HUDEP-2 (cell line): Measurements from ENCODE around the gene MAP4K4.
"Not testable (repeated sequence)": the region's sequence is repeated elsewhere in the genome, so short reads cannot be mapped to it uniquely, and the experiment has no call there.

Source experiments
- DNase-seq, 76 experiments: peaks; one replicate each; lab custom pipeline; 2025; ENCODE audit not compliant: unreplicated experiment in 76 of 76; lab: John Stamatoyannopoulos, UW

The MAP4K4 gene

DNA sequence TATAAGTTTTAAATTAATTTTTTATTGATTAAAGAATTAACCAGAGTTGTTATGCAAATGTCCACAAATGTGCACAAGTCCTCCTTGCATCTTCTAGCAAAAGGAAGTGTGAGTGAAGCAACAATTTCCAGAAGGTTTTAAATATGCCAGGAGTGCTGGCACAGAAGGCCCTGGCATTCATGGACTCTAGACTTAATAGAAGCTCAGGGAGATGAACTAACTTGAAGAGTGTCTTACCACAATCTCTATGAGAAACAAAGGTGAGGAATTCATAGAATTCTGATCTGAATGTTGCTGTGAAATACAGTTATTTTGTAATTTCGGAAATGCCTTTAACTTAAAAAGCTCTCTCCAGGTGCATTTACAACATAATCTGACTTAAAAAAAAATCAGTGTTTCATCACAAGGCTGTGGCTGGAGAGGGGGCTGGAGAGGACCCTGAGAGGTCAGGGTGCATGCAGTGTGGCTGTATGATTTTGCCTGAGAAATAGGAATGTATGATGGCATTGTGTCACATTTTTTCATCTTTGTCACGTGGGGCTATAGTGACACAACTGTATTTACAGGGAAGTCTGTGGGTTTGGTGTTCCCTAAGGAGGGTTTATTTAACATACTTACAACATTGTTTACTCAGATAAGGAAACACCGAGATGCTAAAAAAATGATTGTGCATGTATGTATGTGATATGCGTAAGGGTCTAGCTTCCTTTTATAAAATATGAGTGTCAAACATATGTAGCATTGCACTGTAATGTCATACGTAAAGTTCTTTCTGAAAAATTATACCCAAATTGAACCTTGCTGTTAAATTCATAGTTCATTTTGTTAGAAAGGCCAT lies 66.2 kb downstream of the MAP4K4 start:
- DNase-seq: no peak

DNA sequence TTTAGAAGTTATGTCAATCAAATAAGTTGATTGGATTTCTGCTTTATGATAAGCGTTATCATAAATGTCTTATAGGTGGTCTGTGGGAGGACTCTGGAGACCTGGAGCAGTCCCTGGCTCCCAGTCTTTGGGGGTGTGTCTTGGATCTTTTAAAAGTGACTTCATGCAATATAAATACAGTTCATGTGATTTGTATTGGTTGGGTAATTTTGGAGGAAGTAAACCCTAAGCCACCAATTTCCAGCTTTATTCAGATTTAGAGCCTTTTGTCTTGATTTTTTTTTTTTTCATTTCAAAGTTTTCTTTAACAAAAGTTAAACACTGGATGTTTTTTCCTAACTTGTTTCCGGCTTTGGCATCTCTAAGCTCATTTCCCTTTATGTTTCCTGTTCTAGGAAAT lies 68.8 kb downstream of the MAP4K4 start:
- no peak for DNase-seq

DNA sequence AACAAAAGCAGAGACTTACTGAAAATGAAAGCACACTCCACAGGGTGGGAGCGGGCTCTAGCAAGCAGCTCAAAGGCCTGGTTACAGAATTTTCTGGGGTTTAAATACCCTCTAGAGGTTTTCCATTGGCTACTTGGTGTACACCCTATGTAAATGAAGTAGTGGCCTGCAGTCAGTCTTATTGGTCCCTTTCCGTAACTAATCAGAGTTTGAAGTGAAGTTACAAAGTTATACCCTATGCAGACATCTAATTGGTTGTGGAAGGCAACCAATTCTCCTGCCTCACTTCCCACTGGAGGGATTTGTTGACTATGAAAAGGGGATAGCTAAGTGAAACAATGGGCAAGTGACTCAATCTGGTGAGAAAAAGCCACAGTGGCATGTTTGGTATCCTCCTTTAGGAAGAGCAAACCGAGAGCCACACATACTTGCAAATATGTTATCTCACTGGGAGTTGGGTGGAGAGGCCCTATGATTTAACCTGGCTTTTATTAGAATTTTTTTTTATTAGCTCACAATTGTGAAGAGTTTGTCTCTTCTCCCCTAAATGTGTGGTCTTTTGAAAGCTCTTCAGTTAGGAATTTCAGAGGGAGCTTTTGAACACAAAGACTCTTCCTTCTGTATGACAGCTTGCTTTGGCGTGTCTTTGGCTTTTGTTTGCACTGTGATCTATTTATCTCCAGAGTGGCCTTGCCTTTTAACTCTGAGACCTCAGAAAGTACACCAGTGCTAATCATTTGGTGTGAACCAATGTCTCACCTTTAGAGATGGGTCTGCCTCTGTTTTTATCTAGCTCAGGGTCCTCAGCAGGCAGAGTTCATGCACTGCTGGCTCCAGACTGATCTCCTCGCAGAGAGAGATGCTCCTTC lies 69.6 kb downstream of the MAP4K4 start:
- DNase-seq: no peak

DNA sequence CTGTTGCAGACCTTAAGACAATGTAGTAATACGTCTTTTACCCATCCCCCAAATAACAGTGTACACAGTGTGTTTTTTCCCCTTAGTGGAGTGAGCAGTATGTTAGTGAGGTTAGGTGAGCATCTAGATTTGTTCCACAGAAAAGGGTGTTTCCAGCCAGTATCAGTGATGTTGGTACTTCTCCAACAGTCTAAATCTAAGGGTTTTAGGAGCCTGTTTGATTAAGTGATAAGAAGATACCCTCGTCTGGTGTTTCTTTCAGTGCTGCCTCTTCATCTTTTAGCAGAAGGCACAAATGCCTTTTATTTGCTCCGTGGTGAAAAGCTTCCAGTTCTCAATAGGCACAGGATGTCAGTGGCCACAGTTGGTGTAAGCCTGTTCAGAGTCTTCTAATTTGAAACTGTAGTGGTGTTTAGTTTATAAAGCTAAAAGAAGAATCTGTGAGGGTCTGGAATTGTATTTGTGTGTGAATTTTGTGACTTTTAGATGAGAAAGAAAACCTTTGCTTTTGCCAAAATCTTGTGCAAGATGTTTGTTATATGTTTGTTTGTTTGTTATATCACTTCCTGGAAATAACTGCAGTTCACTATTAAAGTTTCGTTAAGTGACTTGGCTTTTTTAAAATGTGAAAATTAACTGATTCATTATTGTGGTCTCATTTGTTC lies 71.2 kb downstream of the MAP4K4 start:
- no peak for DNase-seq

DNA sequence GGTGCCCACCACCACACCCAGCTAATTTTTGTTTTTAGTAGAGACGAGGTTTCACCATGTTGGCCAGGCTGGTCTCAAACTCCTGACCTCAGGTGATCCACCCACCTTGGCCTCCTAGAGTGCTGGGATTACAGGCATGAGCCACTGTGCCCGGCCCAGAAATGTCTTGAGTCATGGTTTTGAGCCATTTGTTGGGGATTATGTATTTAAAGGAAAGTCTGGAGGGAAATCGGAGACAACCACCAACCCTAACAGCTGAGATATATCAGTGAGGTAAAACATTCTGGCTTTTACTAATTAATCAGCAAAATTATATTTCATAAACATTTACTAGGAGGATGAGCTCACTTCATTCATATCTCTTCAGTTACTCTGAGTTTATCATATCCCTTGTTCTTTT lies 72.2 kb downstream of the MAP4K4 start:
- not testable (repeated sequence) for DNase-seq

DNA sequence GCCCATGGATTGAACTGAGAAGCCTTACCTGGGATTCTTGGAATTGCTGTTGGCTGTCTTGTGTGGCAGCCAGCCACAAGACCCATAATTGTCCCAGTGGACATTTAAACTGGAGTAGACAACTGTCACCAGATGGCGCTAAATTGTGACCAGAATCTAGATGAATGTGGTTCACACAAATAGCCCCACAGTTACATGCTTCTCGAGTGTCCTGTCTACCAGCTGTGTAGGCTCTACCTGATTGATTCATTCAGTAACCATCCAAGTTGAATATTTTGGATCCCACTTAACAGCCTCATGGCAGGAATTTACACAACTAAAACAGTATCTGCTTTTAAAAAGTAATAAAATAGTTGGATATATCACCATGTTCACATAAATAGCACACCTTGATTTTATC lies 73.2 kb downstream of the MAP4K4 start:
- peak in 47 of 76 experiments; percentile 4 to 64 (median 28) for DNase-seq

DNA sequence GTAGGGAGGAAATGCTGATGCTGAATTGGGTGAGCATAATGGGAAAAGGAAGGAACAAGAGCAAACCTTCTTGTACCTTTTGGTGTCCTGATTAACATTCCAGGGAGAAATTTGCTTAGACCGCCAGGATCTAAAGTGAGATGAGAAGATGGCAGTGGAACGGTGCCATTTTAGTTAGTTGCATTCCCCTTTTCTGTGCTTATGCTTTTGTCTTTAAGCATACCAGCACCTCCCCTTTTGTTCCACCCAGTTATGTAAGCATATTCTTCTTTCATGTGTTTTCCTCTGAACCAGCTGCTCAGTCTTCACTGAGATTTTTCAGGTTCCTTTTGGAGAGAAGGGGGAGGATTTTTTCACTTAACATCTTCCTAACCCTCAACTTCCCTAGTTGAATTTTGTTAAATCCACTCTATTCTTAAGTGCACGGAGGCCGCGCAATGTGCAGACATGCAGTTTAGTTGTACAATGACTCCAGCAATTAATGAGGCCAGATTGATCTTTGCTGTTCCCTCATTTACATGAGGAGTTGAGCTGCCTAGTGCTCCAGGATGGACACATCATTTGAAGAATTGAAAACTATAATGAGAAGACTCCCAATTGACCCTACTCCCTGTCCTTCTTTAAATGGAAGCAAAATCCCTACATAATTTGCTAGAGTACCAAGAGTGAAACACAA lies 73.9 kb downstream of the MAP4K4 start:
- no peak for DNase-seq

DNA sequence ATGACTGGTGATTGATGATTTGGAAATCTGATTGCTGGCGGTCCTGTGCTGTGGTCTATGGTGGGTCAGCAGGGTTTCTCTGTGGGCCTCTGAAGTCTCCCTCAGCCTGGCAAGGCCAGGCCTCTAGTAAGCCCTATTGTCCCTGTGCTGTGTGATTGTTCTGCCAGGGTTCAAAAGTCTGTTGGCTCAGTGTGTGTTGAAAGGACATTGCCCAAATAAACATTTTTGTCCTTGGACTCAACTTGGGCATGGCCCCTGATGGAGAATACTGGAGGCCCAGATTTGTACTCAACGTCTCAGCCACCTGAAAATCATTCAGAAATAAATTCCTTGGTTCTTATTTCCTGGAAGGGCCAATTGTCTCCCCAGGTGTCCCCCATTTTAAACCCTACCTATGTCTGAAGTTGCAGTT lies 74.4 kb downstream of the MAP4K4 start:
- no peak for DNase-seq

DNA sequence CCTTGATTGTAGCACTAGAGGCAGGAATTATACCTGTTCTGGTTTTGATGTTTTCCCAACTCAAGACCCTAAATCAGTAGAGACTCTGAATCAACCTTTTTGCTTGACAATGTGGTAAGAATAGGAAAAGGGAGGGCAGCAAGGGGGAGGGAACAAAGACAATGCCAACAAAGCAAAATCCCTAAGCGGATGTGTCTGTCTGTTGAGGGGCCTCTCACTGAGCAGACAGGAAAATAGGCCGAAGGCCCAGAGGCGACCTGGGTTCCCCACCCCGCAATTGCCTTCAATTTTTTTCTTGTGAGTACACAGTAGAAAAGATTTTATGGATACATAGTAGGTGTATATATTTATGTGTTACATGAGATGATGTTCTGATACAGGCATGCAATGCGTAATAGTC lies 75.6 kb downstream of the MAP4K4 start:
- DNase-seq: no peak

DNA sequence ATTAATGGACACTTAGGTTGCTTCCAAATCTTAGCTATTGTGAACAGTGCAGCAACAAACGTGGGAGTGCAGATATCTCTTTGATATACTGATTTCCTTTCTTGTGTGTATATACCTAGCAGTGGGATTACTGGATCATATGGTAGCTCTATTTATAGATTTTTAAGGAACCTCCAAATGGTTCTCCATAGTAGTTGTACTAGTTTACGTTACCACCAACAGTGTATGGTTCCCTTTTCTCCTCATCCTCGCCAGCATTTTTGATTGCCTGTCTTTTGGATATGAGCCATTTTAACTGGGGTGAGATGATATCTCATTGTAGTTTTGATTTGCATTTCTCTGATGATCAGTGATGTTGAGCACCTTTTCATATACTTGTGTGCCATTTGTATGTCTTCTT lies 76.5 kb downstream of the MAP4K4 start:
- DNase-seq: not testable (repeated sequence)

DNA sequence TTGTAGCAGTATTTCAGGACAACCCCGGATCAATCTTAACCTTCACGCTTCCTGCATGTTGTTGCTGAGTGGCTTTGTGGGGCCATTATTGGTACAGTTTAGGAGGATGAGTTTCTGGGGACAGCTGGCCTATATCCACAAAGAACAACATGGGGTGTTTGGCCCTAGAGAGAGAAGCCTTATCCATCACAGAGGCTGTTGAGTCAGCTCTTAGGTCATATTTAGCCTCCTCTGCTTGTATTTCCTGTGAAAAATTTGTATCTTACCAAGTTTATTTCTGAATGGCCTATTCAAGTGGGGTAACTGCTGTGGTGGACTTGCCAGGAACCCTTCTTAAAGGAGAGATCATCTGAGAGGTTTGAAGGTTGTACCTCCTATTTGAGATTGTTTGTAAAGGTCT lies 77.6 kb downstream of the MAP4K4 start:
- DNase-seq: no peak

DNA sequence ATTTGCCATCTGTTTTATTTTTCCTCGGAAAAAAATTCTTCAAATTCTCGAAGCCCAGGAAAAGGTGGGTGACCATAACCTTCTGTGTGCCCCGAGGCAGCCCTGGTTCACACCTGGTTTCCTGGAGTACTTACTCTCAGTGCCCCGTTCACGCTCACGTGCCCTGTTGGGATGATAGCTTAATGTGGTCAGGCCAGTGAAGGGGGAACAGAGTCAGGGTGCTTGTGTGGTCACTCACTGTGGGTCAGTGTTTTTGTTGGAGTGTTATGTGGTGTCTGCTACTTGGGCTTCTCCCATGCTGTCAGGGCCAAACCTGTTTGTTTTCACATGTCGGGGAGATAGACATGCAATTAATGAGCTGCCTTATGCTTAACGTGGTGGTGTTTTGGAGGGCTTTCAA lies 78.1 kb downstream of the MAP4K4 start:
- no peak for DNase-seq

DNA sequence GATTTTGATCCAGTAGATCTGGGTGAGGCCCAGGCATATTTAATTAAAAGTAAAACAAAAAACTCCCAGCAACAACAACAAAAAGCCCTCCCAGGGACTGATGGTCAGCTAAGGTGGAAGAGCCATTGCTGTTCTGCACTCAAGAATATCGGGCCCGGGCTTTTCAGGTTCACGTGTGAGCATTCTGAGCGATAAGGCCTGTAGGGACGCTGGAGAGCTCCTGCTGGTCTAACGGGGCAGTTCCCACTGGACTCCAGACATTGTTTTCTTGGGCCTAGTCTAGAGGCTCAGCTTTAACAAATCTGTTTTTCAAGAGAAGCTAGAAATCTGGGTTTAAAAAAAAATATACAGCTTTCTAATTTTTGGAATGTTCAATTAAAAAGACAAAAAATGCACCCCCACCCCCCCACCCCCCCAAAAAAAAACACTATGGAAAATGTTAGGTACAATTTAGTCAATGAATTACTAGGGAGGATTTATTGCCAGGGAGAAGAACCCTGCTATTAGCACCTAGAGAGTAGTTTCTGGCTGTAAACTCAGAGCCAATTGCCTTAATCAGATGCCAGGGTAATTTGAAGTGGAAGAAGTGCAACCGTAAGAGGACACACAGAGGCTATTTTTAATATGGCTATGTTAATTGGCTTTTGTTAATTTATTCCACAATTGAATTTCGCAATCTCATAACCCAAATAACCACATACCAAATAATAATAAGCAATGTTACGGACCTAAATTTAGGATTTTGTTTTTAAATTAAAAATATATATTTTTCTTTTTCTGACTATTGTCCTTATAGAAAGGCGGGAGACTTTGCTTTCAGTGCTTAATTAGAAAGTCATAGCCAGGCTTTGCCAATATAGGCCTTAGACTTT lies 78.9 kb downstream of the MAP4K4 start:
- no peak for DNase-seq

DNA sequence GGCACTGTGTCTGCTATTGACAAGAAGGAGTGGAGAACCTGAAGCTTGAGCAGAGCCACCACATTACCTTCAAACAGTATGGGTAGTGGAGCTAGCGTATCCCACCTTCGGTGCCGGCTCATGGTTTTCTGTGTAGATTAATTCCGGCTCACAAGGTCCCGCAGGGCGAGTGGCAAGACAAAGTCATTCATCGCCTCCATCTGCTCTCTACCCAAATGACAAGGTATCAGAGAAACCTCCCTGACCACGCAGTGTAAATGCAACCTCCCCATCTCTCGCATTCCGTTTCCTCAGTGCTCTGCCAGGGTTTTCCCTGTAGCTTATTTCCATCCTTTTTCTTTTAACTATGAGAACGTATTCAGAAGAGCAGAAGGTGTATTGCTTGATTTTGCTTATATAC lies 79.8 kb downstream of the MAP4K4 start:
- no peak for DNase-seq

DNA sequence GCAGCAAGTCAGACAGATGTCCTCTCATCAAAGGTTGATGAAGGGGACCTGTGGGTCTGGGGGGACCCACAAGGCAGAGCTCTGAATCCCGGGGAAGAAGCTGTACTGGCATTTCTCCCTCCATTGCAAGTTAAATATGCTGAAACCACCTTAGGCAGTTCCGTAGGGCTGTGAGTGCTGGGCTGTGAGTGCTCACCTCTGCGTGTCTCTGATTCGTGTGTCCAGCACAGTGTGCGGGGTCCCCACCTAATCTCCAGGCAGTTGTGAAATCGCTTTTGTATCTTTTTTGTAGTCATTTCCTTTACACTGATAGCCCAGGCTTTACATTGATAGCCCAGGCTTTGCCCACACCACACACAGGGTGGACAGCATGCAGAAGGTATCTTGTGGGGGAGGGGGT lies 80.6 kb downstream of the MAP4K4 start:
- DNase-seq: no peak

DNA sequence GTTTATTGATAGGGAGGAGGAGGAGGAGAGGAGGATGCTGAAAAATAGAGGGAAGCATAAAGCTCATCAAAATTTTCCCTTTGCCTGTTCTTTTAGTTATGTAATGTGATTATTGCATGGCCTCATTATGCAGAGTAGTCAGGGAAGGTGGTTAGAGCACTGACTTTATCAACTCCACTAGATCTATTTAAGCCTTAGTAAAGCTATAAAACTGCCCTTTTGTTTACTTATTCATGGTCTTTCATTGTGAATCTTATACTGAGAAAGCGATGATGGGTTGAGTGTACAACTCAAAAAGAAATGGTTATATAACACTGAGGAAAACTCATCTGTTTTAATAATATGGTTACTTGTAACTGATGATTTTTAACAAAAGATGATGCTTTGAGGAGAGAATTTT lies 81.7 kb downstream of the MAP4K4 start:
- no peak for DNase-seq

DNA sequence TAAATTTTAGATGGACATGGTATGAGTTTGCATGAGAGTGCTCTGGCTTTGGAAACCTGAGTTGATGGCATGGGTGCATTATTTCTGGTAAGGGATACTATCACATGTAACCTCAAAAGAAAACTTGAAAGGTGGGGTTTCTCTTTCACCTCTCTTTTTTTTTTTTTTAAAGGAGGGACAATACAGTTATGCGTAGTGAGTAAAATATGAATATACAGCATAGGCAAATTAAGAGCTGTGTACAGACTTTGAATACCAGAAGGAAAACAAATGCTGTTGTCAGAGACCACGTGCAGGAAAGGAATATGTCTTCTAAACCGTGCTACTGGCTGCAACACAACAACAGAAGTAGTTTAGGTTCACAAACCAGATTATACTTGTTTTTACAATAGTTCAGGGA lies 82.1 kb downstream of the MAP4K4 start:
- no peak for DNase-seq

DNA sequence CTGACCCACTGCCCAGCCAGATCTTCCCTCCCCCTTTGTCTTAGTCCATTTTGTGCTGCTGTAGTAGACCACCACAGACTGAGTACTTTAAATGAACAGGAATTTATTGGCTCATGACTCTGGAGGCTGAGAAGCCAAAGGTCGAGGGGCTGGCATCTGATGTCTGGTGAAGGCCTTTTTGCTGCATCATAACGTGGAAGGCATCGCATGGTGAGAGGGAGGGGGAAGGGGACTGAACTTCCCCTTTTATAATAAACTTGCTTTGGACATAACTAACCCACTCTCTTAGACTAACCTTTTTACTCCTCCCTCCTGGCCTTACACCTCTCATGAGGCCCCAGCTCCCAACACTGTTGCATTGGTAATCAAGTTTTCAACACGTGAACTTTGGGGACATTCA lies 83.8 kb downstream of the MAP4K4 start:
- peak in 3 of 76 experiments; percentile 0 to 4 (median 1) for DNase-seq

DNA sequence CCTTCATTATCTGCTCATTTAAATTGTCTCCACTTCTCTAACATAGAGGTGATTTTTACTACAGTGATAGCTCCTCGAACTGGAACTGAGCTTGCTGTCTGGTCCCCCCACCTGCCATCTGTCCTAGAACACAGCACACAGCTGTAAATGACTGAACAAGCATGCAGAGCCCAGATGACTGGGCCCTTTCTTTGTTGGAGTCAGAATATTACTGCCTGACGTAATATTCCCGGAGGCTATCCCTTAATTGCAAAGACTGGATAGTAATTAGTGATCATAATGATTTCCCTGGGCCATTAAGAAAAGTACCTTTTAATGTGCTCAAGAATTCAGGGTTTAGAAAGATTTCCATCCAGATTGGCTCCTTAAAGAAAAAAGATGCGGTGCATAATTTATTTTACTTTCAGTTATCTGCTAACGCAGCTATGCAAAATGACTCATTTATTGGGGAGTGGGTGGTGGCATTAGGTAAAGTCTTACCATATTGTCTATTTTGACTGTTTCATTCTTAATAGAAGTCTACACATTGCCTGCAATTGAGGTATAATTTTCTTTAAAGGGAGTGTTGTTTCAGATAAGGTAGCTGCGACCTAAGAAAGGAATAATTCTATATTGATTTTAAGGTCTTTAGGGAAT lies 84.4 kb downstream of the MAP4K4 start:
- DNase-seq: no peak
